Kidney (tissue), 14 donors: ENCODE results near the gene MANEA. TPM values are rescaled to one million over a fixed set of nuclear protein-coding genes. Genes with fewer than 3 reads are reported as not detected.
"Not testable (repeated sequence)": the region's sequence is repeated elsewhere in the genome, so short reads cannot be mapped to it uniquely, and the experiment has no call there.

ENCODE experiments used
- DNase-seq, 5 donors: peaks; one replicate each; pipeline ENCODE4 v3.0.0-alpha.2; 2013 to 2020
- FAIRE-seq: peaks from 2 replicates; lab custom pipeline; 2012; peaks lifted over from hg19 to GRCh38; lab: Jason Lieb, UNC
- H3K27ac ChIP-seq, 2 donors: one replicate each; pipeline ENCODE4 v1.7.0; 2013; ENCODE audit warnings: low read depth in 2 of 2, low read length in 2 of 2, inconsistent platforms in 1 of 2
- H3K27me3 ChIP-seq: one replicate; pipeline ENCODE4 v1.7.1; 2013; ENCODE audit warnings: low read length, inconsistent platforms; ENCODE audit not compliant: control insufficient read depth, insufficient read depth
- H3K36me3 ChIP-seq, 3 donors: one replicate each; pipeline versions ENCODE4 v1.7.0 to v1.7.1; 2013; ENCODE audit warnings: low read length in 3 of 3, control low read depth in 1 of 3, inconsistent platforms in 1 of 3; ENCODE audit not compliant: insufficient read depth in 3 of 3, control insufficient read depth in 2 of 3
- H3K4me1 ChIP-seq, 3 donors: one replicate each; pipeline versions ENCODE4 v1.7.0 to v1.7.1; 2013; ENCODE audit warnings: low read length in 3 of 3, inconsistent platforms in 1 of 3, low read depth in 1 of 3; ENCODE audit not compliant: control insufficient read depth in 2 of 3, insufficient read depth in 2 of 3
- H3K4me3 ChIP-seq, 3 donors: one replicate each; pipeline versions ENCODE4 v1.7.0 to v1.8.1; 2013; ENCODE audit warnings: low read length in 3 of 3, control low read depth in 1 of 3, inconsistent platforms in 1 of 3
- H3K9ac ChIP-seq, 3 donors: one replicate each; pipeline versions ENCODE4 v1.7.0 to v1.7.1; 2013; ENCODE audit warnings: low read length in 3 of 3, control low read depth in 1 of 3, inconsistent platforms in 1 of 3
- H3K9me3 ChIP-seq, 3 donors: one replicate each; pipeline versions ENCODE4 v1.7.0 to v1.7.1; 2013; ENCODE audit warnings: low read length in 3 of 3, control low read depth in 1 of 3, inconsistent platforms in 1 of 3; ENCODE audit not compliant: control insufficient read depth in 2 of 3, insufficient read depth in 1 of 3
- intact Hi-C: fragments of 100-400 bp; cut with DNase I; formaldehyde crosslinking; loops from one replicate; pipeline ENCODE4 v1.11.1; 2022
- polyA plus RNA-seq: library from polyadenylated mRNA; stranded (reverse); fragments of 350-450 nt; fragmentation: Illumina TruSeq; extraction: RNeasy Lipid Tissue Mini Kit (QIAGEN cat#74804); gene quantifications from one replicate; pipeline ENCODE4 v1.2.3, GENCODE V29; 2014; ENCODE audit warnings: low read depth, low replicate concordance; ENCODE audit not compliant: insufficient read depth
- total RNA-seq: library from RNA; stranded (reverse); fragmentation: NEBNext Ultra II Directional; extraction: Animal tissue kit (Norgen Biotek cat#: 25700); gene quantifications from one replicate; pipeline ENCODE4 v1.2.1, GENCODE V29; 2021
- TF ChIP-seq, protein P1 (sequence below): IDR thresholded peaks from 3 replicates; pipeline ENCODE4 v1.5.1; 2012; ENCODE audit warnings: mild to moderate bottlenecking, moderate library complexity, borderline replicate concordance; ENCODE audit not compliant: insufficient read depth; ENCODE audit errors: extremely low read depth
- donor health status: control.
- donor health status: control.
- donor health status: control.
- donor health status: control.
- donor health status: control.
- donor health status: DM: yes; HTN: yes; CAD: no.
- donor health status: Normal renal cell carcinoma (clear cell type).

MANEA gene
- total and polyA plus RNA-seq, 2 donors from 2014 or later, result 5.4 to 15.6 TPM

DNA sequence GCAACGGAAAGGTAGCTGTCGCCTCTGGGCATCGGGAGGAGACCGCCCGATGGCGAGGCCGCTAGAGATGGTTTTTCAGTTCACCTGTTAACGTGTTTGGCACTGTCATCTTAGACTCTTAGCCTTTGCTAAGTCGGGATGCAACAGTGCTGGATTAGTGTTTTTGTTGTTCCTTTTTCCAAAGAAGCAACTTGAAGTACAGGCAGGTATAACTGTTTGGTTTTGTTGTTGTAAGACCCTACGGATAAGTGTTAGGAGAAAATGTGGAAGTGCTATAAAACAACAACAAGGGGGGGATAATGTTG lies 723 bp downstream of the MANEA start:
- no peaks in the 10 kb centered on the region for H3K36me3 ChIP-seq
- peak overlapping the region; percentile 79 to 89 for H3K27ac ChIP-seq
- FAIRE-seq (no peak), DNase-seq (no peak)
- H3K27me3 ChIP-seq, result no peaks in the 10 kb centered on the region
- TF ChIP-seq, protein P1, sequence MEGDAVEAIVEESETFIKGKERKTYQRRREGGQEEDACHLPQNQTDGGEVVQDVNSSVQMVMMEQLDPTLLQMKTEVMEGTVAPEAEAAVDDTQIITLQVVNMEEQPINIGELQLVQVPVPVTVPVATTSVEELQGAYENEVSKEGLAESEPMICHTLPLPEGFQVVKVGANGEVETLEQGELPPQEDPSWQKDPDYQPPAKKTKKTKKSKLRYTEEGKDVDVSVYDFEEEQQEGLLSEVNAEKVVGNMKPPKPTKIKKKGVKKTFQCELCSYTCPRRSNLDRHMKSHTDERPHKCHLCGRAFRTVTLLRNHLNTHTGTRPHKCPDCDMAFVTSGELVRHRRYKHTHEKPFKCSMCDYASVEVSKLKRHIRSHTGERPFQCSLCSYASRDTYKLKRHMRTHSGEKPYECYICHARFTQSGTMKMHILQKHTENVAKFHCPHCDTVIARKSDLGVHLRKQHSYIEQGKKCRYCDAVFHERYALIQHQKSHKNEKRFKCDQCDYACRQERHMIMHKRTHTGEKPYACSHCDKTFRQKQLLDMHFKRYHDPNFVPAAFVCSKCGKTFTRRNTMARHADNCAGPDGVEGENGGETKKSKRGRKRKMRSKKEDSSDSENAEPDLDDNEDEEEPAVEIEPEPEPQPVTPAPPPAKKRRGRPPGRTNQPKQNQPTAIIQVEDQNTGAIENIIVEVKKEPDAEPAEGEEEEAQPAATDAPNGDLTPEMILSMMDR, result no peak
- peak overlapping the region; percentile 78 to 94 (median 90) for H3K9ac ChIP-seq
- intact Hi-C loops, result no loop called here
- H3K4me1 ChIP-seq, result peaks cover 0 to 7% (median 5%) of the 10 kb centered on the region in 3 donors
- H3K9me3 ChIP-seq, result no peaks in the 10 kb centered on the region
- H3K4me3 ChIP-seq, result peak overlapping the region; percentile 74 to 99 (median 92)

DNA sequence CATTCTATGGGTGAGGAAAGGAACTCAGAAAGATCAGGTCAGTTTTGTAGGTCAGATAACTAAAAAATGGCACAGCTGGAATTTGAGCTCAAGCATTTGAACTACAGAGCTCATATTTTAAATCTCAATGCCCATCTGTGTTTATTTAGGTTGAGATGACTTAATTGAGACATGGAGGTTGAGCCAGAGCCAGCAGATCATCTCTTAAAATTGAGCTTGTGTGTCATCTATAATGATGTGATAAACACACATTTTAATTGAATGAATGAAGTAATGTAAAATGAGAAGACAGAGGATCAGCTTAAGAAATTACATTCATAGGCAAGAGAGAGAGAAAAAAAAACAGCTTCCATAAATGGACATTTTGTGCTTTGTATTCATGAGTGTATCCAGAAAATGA lies 3.7 kb downstream of the MANEA start:
- Histone ChIP-seq H3K4me3 (no peak overlapping the region), H3K9ac (no peak overlapping the region), H3K4me1 (peaks cover 0 to 5% (median 0%) of the 10 kb centered on the region in 3 donors), H3K27me3 (no peaks in the 10 kb centered on the region), H3K36me3 (no peaks in the 10 kb centered on the region), H3K27ac (no peak overlapping the region), H3K9me3 (peaks cover 0 to 9% (median 0%) of the 10 kb centered on the region in 3 donors)
- TF ChIP-seq, protein P1, result no peak
- intact Hi-C loops, result no loop called here
- DNase-seq, result no peak
- no peak for FAIRE-seq

DNA sequence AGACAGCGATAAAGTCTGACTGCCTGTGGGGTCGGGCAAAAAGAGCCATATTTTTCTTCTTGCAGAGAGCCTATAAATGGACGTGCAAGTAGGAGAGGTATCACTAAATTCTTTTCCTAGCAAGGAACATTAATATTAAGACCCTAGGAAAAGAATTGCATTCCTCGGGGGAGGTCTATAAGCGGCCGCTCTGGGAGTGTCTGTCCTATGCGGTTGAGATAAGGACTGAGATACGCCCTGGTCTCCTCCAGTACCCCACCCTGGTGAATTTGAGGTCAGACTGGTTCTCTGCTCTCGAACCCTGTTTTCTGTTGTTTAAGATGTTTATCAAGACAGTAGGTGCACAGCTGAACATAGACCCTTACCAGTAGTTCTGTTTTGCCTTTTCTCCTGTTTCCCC lies 6.9 kb downstream of the MANEA start:
- H3K36me3 ChIP-seq, H3K9ac ChIP-seq, H3K4me1 ChIP-seq, H3K9me3 ChIP-seq, H3K27me3 ChIP-seq, intact Hi-C loops, FAIRE-seq, H3K4me3 ChIP-seq, DNase-seq, H3K27ac ChIP-seq: not testable (repeated sequence)

DNA sequence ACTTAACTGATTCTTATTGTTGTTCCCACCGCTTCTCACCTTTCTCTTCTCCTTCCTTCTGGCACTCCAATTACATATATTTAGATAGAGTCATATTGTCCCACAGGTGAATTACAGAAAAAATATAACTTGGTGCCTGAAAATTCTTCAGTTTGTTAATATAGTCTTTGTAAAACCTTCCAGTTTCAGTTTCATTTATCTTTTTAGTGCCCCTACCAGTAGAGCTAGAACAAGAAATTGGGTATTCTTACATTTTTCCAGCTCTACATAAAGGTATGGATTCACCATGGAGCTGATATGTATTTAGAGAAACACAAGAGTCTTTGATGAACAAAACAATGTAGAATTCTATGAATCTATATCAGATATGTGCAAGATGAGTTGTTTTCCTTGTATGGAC lies 10.7 kb downstream of the MANEA start:
- Histone ChIP-seq H3K27me3 (no peaks in the 10 kb centered on the region), H3K27ac (no peak overlapping the region), H3K4me3 (no peak overlapping the region), H3K9me3 (peaks cover 0 to 9% (median 0%) of the 10 kb centered on the region in 3 donors), H3K36me3 (no peaks in the 10 kb centered on the region), H3K4me1 (no peaks in the 10 kb centered on the region), H3K9ac (no peak overlapping the region)
- TF ChIP-seq, protein P1, result no peak
- no peak for DNase-seq
- FAIRE-seq, result no peak
- intact Hi-C loops, result no loop called here
